PC-3 (cell line): ENCODE measurements around the gene LIN7B. TPM values are rescaled to one million over a fixed set of nuclear protein-coding genes. Genes with fewer than 3 reads are reported as not detected.

ENCODE experiments used
- ATAC-seq: fragments of 200-7000 bp; cut with Tn5 transposase; 2 replicates; pipeline ENCODE4 v1.9.1; 2020; ENCODE audit warnings: mild to moderate bottlenecking, moderate library complexity
- BruUV-seq: library from RNA; stranded (reverse); fragments of 400-500 nt; replicated peaks from 2 replicates; lab custom pipeline; 2021; lab: Mats Ljungman, UMichigan
- CTCF ChIA-PET: fragments of 300-600 bp; sonication (Branson Sonifier 250); formaldehyde crosslinking; loops from one replicate; lab custom pipeline; 2022; ENCODE audit warnings: antibody characterized with exemption; lab: Charles Lee
- POLR2A ChIA-PET: fragments of 300-600 bp; sonication (Branson Sonifier 250); formaldehyde crosslinking; loops from one replicate; lab custom pipeline; 2022; ENCODE audit warnings: antibody characterized with exemption; ENCODE audit not compliant: unreplicated experiment; lab: Charles Lee
- DNase-seq: peaks from one replicate; pipeline ENCODE4 v3.0.0-alpha.2; 2015
- H2AFZ ChIP-seq: fragments of 300-600 bp; sonication (generic); 2 replicates; pipeline ENCODE4 v1.6.0; 2016; ENCODE audit warnings: antibody characterized with exemption, low read length
- H3F3A ChIP-seq: fragments of 300-600 bp; sonication (generic); one replicate; pipeline ENCODE4 v1.6.0; 2017; ENCODE audit warnings: antibody characterized with exemption, low read length, control low read depth, mild to moderate bottlenecking; ENCODE audit not compliant: unreplicated experiment
- H3K27ac ChIP-seq: fragments of 300-600 bp; sonication (generic); 2 replicates; pipeline ENCODE4 v1.5.1; 2016; ENCODE audit warnings: mild to moderate bottlenecking, low read length
- H3K27me3 ChIP-seq: fragments of 300-600 bp; sonication (generic); 2 replicates; pipeline ENCODE4 v1.6.1; 2016; ENCODE audit warnings: low read length, mixed read lengths
- H3K36me3 ChIP-seq: fragments of 300-600 bp; sonication (generic); 2 replicates; pipeline ENCODE4 v1.6.1; 2016; ENCODE audit warnings: low read depth, mixed run types, low read length, mixed read lengths
- H3K4me1 ChIP-seq: fragments of 300-600 bp; sonication (generic); 2 replicates; pipeline ENCODE4 v1.5.1; 2016; ENCODE audit warnings: low read length; ENCODE audit not compliant: insufficient read depth
- H3K4me2 ChIP-seq: fragments of 300-600 bp; sonication (generic); 2 replicates; pipeline ENCODE4 v1.6.0; 2016; ENCODE audit warnings: low read length
- H3K4me3 ChIP-seq: fragments of 300-600 bp; sonication (generic); 2 replicates; pipeline ENCODE4 v1.5.1; 2016; ENCODE audit warnings: mild to moderate bottlenecking, low read length, mixed read lengths
- H3K79me2 ChIP-seq: fragments of 300-600 bp; sonication (generic); 2 replicates; pipeline ENCODE4 v1.6.1; 2017; ENCODE audit warnings: low read length, mixed read lengths
- H3K9ac ChIP-seq: fragments of 300-600 bp; sonication (generic); 2 replicates; pipeline ENCODE4 v1.6.0; 2016; ENCODE audit warnings: mild to moderate bottlenecking, low read length
- H3K9me2 ChIP-seq: fragments of 300-600 bp; sonication (generic); replicated peaks from 2 replicates; pipeline ENCODE4 v1.6.1; 2016; ENCODE audit warnings: mixed run types, low read length, mixed read lengths
- H3K9me3 ChIP-seq: fragments of 300-600 bp; sonication (generic); 2 replicates; pipeline ENCODE4 v1.6.1; 2016; ENCODE audit warnings: low read length, mixed read lengths
- H4K20me1 ChIP-seq: fragments of 300-600 bp; sonication (generic); 2 replicates; pipeline ENCODE4 v1.6.1; 2016; ENCODE audit warnings: low read length, mixed read lengths
- EZH2 ChIP-seq: fragments of 300-600 bp; sonication (generic); IDR thresholded peaks from one replicate; pipeline ENCODE4 v1.6.1; 2017; ENCODE audit warnings: antibody characterized with exemption, mild to moderate bottlenecking, low read length; ENCODE audit not compliant: unreplicated experiment
- EZH2phosphoT487 ChIP-seq: fragments of 300-600 bp; sonication (generic); IDR thresholded peaks from 2 replicates; pipeline ENCODE4 v1.6.1; 2018; ENCODE audit warnings: mild to moderate bottlenecking, antibody characterized with exemption, low read length, borderline replicate concordance
- intact Hi-C: fragments of 100-400 bp; cut with micrococcal nuclease; formaldehyde crosslinking; loops from 2 replicates; pipeline ENCODE4 v1.9.0; 2023
- total RNA-seq: library from RNA; depleted of rRNA; stranded (reverse); fragments of >200 nt; gene quantifications from 2 replicates; pipeline ENCODE4 v1.2.3, GENCODE V29; 2014
- TF ChIP-seq, protein P1 (sequence below): fragments of 300-600 bp; sonication (generic); conservative IDR thresholded peaks from 2 replicates; pipeline ENCODE4 v1.5.1; 2017; ENCODE audit warnings: antibody characterized with exemption, low read depth, mild to moderate bottlenecking, low read length

The LIN7B gene
- total RNA-seq, 1 experiment from 2014 or later: 11.6 TPM

DNA sequence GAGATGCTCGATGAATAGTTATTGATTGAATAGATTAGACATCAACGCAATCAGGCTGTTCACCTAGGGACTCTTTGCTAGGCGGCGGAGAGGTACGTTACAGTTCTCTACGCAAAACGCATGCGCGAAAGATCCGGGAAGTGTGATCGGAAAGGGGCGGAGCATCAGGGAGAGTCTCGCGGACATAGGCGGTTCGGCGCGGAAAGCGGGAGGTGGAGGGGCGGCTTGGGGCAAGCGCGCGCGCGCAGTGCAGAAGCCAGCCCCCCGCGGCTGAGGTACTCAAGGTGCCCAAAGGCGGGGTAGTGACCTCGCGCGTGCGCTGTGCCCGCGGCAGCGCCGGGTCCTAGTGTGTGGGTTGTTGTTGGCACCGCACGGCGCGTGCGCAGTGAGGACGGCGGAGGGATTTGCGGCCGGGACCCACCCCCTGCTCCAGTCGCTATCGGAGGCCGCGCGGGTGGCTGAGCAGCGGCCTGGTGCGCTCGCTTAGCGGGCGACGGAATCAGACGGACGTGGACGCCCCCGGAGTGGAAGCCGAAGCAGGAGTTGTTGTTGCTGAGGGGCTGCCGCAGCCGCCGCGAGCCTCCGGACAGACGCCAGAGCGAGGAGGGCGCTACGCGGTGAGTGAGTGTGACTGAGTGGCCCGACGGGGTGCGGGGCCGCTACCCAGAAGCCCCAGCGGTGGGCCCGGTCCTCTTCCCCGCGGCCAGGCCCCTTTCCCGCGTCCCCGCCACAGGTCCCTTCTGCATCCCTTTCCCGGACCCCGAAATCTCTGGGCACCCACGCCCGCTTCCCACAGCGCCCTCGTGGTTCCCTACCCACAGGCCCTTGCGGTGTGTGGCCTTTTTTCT lies 28.9 kb upstream of the LIN7B start, which contains the start of gene SNRNP70:
SNRNP70 (plus strand) TSS at position 432 of the 848 bp plus-strand sequence. CDS start 964 bp downstream, outside the sequence.
- CTCF ChIA-PET: no interaction called here
- Histone ChIP-seq H3K27me3 (no peaks in the 10 kb centered on the region), H3K4me3 (peak within 1 kb of the TSS; percentile 81), H3K4me2 (peak within 1 kb of the TSS; percentile 99), H3K27ac (peak within 1 kb of the TSS; percentile 66), H3K4me1 (peaks cover 4% of the 10 kb centered on the region; the same call in 1 of the 2 replicates), H2AFZ (peak within 1 kb of the TSS; percentile 97), H3F3A (no peaks in the 10 kb centered on the region), H4K20me1 (peaks cover 36% of the 10 kb centered on the region), H3K36me3 (peaks cover 18% of the 10 kb centered on the region), H3K79me2 (peaks cover 48% of the 10 kb centered on the region), H3K9me3 (no peaks in the 10 kb centered on the region), H3K9ac (peak within 1 kb of the TSS; percentile 99), H3K9me2 (no peaks in the 10 kb centered on the region)
- POLR2A ChIA-PET: no interaction called here
- no TSS peak for BruUV-seq
- TF ChIP-seq, protein P1, sequence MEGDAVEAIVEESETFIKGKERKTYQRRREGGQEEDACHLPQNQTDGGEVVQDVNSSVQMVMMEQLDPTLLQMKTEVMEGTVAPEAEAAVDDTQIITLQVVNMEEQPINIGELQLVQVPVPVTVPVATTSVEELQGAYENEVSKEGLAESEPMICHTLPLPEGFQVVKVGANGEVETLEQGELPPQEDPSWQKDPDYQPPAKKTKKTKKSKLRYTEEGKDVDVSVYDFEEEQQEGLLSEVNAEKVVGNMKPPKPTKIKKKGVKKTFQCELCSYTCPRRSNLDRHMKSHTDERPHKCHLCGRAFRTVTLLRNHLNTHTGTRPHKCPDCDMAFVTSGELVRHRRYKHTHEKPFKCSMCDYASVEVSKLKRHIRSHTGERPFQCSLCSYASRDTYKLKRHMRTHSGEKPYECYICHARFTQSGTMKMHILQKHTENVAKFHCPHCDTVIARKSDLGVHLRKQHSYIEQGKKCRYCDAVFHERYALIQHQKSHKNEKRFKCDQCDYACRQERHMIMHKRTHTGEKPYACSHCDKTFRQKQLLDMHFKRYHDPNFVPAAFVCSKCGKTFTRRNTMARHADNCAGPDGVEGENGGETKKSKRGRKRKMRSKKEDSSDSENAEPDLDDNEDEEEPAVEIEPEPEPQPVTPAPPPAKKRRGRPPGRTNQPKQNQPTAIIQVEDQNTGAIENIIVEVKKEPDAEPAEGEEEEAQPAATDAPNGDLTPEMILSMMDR: no peak
- TF ChIP-seq EZH2phosphoT487: no peak
- TF ChIP-seq EZH2: no peak
- ATAC-seq (peak; percentile 96), DNase-seq (peak; percentile 97)
- intact Hi-C loops: no loop called here

DNA sequence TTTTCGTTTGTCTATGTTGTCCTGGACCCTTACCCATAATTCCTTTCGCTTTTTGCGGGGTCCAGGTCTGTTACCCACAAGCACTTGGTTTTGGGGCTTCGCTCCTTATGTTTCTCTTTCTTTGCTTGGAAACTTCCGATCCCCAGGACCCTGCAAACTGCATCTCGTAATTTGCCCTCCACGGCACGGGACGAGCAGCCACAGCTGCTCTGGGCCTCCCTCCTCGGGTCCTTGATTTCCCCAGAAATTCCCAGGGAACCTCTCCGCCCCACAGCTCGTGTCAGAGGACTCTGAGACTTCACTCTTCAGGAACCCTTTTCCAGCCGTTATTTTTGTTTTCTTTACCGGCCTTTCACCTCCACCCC lies 28.3 kb upstream of the LIN7B start:
- Histone ChIP-seq H3K4me1 (peaks cover 4% of the 10 kb centered on the region; the same call in 1 of the 2 replicates), H3K9ac (peak overlapping the region; percentile 99), H3K36me3 (peaks cover 24% of the 10 kb centered on the region), H3K9me3 (no peaks in the 10 kb centered on the region), H3K4me3 (peak overlapping the region; percentile 81), H3K9me2 (no peaks in the 10 kb centered on the region), H2AFZ (peak overlapping the region; percentile 68; the same call in 1 of the 2 replicates), H4K20me1 (peaks cover 42% of the 10 kb centered on the region), H3K27me3 (no peaks in the 10 kb centered on the region), H3K4me2 (peak overlapping the region; percentile 99), H3F3A (no peaks in the 10 kb centered on the region), H3K27ac (peak overlapping the region; percentile 66; the same call in 1 of the 2 replicates), H3K79me2 (peaks cover 54% of the 10 kb centered on the region)
- TF ChIP-seq, protein P1: no peak
- no peak for TF ChIP-seq EZH2
- TF ChIP-seq EZH2phosphoT487: no peak
- ChIA-PET CTCF (no interaction called here), POLR2A (no interaction called here)
- BruUV-seq: no TSS peak
- intact Hi-C loops: no loop called here
- no peak for ATAC-seq
- DNase-seq: no peak

- Histone ChIP-seq H3K27ac (no peak overlapping the region), H3K9me2 (no peaks in the 10 kb centered on the region), H3K9ac (peak overlapping the region; percentile 99), H3F3A (no peaks in the 10 kb centered on the region), H4K20me1 (peaks cover 44% of the 10 kb centered on the region), H3K4me3 (peak overlapping the region; percentile 81), H3K79me2 (peaks cover 56% of the 10 kb centered on the region), H2AFZ (no peak overlapping the region), H3K36me3 (peaks cover 27% of the 10 kb centered on the region), H3K4me2 (peak overlapping the region; percentile 99), H3K27me3 (no peaks in the 10 kb centered on the region), H3K9me3 (no peaks in the 10 kb centered on the region), H3K4me1 (peaks cover 4% of the 10 kb centered on the region; the same call in 1 of the 2 replicates)
- ChIA-PET CTCF (no interaction called here), POLR2A (no interaction called here)
- ATAC-seq (no peak), DNase-seq (no peak)
- TSS peak; percentile 36 for BruUV-seq
- TF ChIP-seq EZH2 (no peak), EZH2phosphoT487 (no peak)
- TF ChIP-seq, protein P1: no peak
- intact Hi-C loops: no loop called here
These were observed 27.9 kb upstream of the LIN7B start for GRCh38 chr19:49086296-49086695.
